Measurements from ENCODE around the gene VWCE. TPM values are rescaled to one million over a fixed set of nuclear protein-coding genes. Genes with fewer than 3 reads are reported as not detected.

Gene VWCE, protein sequence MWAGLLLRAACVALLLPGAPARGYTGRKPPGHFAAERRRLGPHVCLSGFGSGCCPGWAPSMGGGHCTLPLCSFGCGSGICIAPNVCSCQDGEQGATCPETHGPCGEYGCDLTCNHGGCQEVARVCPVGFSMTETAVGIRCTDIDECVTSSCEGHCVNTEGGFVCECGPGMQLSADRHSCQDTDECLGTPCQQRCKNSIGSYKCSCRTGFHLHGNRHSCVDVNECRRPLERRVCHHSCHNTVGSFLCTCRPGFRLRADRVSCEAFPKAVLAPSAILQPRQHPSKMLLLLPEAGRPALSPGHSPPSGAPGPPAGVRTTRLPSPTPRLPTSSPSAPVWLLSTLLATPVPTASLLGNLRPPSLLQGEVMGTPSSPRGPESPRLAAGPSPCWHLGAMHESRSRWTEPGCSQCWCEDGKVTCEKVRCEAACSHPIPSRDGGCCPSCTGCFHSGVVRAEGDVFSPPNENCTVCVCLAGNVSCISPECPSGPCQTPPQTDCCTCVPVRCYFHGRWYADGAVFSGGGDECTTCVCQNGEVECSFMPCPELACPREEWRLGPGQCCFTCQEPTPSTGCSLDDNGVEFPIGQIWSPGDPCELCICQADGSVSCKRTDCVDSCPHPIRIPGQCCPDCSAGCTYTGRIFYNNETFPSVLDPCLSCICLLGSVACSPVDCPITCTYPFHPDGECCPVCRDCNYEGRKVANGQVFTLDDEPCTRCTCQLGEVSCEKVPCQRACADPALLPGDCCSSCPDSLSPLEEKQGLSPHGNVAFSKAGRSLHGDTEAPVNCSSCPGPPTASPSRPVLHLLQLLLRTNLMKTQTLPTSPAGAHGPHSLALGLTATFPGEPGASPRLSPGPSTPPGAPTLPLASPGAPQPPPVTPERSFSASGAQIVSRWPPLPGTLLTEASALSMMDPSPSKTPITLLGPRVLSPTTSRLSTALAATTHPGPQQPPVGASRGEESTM
- 1.7 TPM in 2 replicates for total RNA-seq

DNA sequence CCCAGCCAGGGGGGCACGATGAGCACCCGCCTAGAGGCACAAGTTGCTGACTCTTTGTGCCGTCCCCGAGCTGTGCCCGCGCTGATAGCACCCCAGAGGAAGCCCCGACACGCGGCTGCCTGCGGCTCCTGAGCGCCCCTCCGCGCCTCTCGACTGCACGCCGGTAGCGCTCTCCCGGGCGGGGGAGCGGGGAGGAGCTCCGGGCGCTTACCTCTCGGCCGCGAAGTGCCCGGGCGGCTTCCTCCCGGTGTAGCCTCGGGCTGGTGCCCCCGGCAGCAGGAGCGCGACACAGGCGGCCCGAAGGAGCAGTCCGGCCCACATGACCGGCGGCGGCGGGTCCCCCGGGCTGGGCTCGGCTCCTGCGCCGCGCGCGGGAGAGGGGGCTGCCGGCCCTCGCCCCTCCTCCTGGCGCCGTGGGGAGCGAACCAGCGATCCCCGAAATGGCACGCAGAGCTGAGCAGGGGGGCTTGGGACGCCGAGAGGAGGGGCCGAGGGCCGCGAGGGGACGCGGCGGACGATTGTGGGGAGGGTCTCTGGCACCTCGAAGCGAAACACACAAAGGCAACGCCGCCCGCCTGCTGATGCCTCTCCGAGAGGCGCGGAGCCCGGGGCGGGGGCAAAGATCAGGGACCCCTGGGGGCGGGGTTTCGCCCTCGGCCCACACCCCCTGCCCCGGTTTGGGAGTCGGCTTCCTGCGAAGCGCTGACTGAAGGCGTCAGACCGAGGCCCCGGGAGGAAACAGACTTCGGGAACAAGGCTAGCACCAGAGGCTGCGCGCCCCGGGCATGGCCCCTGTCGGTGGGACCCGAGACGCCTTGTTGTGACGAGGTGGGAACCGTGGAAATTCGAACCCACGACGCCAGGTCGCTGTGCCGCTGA lies at the start of gene VWCE:
VWCE (minus strand) TSS at position 600 of the 879 bp plus-strand sequence; CDS start at position 321, 279 bp downstream.
- no peak for DNase-seq (ENCODE audit: low read depth, low spot score)

DNA sequence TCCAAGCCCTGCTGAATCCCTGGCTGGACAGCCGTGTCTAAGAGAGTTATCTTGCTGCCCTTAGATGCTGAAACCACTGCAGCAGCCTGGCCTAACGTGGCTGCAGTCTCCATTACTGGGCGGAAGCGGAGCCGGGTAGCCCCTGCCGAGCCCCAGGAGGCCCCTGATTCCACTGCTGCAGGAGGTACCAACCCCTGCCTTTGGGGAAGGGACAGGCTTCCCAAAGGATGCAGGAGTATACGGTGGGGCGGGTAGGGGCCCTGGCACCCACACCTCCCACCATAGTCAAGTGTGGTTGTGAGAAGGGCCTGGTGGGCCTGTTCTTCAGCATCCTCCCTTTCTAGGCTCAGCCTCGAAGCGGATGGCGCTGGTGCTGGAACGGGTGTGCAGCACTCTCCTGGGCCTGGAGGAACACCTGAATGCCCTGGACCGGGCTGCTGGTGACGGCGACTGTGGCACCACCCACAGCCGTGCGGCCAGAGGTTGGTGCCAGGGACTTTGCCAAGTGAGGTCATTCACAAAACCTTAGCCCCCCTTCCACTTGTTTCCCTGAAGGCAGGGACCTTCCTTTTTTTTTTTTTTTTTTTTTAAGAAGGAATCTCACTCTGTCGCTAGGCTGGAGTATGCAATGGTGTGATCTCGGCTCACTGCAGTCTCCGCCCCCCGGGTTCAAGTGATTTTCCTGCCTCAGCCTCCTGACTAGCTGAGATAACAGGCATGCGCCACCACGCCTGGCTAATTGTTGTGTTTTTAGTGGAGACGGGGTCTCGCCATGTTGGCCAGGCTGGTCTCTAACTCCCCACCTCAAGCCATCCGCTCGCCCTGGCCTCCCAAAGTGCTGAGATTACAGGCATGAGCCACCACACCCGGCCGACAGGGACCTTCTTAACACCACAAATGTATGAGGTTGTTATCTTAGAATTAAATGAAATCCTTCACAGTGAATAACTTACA lies 49.0 kb upstream of the VWCE start:
- no peak for DNase-seq (ENCODE audit: low read depth, low spot score)

DNA sequence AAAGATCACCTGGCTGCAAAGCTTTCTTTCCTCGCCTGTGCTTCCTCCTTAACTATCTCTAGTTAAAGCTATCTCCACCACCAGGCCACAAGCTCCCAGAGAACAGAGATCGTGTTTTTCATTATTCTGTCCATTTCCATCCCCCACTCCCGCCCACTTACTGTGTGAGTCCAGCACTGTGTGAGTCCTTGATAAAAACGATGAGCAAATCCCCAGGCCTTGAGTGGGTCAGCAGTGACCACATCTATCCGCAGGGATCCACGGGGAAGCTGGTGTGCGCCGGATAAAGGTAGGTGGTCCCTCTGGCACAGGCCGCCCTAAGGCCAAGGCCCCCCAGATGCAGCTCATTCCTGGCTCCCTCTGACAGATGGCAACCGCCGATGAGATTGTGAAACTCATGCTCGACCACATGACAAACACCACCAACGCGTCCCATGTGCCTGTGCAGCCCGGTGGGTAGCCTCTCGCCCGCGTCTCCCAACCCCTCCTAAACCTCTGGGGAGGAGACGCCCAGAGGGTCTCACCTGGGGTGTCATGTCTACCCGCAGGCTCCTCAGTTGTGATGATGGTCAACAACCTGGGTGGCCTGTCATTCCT lies 47.2 kb upstream of the VWCE start:
- DNase-seq (ENCODE audit: low read depth, low spot score), result no peak

DNA sequence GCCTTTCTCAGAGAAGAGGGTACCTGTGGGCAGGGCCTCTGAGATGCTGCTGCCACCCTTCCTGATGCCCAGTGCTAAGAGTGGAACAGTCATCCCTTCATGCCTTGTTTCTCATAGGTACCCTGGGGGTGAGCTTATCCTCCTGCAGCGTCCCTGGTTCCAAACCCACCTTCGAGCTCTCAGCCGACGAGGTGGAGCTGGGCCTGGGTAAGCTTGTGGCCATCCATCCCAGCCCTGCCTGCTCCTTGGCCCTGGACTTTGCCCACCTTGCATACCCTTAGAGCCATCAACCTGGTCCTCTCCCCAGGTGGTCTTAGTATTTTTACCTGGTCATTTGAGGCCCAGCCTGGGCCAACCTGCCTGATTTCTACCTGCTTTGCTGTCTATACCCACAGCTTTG lies 46.6 kb upstream of the VWCE start:
- DNase-seq (ENCODE audit: low read depth, low spot score), result no peak

DNA sequence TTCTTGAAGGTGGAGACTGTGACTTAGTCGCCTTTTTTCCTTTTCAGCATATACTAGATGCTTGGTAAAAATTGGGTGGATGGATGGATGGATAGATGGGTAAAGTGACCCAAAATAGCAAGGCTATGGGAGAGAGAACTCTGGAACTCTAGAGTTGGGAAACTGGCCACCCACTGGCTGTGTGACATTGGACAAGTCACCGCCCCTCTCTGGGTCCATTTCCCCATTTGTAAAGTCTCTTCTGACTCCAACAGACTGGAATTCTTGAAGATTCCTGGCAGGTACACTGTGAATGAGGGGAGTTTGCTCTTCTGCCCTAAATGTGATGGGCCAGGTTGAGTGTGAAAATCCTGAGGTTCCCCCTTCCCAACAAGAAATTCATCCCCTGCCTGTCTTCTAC lies 45.9 kb upstream of the VWCE start:
- no peak for DNase-seq (ENCODE audit: low read depth, low spot score)

DNA sequence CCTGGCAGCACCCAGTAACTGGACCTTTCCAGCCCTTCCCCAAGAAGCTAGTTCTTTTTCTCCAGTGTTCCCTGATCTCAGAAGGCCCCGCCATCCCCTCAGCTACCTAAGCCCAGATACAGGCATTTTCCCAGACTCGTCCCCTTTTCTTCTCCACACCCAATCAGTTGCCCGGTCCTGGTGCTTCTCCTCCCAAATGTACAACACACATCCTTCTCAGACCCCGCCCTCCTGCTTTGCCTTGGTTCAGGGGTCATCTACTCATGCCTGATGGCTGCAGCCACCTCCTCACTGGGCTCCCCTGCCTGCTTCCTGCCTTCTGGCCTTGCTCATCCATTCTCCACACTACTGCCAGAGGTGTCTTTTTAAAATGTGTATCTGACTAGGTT lies 44.4 kb upstream of the VWCE start:
- DNase-seq (ENCODE audit: low read depth, low spot score), result no peak

DNA sequence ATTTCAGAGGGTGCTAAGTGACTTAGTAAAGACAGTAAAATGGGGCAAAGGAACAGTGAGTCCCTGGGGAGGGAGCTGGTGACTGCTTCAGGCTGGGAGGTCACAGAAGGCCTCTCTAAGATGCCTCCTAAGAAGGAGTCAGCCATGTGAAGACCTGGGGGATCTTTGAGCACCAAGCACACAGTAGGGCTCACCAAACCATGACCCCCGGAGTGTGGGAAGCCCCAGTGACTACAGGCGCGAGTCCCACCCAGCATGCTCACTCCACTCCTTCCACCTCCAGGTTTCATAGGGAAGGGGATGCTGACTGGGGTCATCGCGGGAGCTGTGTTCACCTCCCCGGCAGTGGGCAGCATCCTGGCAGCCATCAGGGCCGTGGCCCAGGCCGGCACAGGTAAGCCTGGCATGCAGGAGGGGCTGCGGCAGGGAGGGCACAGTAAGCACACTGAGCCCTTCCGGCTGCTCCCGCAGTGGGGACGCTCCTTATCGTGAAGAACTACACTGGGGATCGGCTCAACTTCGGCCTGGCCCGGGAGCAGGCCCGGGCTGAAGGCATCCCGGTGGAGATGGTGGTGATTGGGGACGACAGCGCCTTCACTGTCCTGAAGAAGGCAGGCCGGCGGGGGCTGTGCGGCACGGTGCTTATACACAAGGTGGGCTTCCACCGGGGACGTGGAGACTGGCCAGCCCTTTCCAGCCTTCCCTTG lies 43.8 kb upstream of the VWCE start:
- DNase-seq (ENCODE audit: low read depth, low spot score), result no peak

DNA sequence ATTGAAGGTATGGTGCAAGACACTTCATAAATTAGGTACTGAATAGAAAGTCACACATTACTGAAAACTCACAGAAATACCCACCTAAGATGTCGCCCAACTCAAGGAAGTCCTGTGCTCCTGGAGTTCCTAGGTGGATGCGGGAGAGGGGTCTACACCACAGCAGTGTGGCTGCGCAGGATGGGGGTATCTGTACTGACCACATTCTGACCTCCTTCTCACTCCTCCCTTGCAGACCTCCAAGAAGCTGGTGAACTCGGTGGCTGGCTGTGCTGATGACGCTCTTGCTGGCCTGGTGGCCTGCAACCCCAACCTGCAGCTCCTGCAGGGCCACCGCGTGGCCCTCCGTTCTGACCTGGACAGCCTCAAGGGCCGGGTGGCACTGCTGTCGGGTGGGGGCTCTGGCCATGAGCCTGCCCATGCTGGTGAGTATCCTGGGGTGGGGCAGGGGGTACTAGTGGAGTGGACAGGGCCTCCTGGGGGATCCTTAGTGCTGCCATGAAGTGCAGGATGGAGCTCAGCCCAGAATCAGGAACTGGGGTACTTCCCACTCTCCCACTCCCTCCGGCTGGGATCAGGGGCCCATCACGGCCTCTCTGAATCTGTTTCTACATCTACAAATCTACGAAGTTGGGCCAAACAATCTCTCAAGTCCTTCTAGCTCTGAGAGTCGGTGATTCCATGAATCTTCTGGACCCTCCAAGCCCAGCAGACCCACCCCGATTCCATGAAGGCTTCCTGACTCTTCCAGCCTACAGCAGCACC lies 42.8 kb upstream of the VWCE start:
- no peak for DNase-seq (ENCODE audit: low read depth, low spot score)

DNA sequence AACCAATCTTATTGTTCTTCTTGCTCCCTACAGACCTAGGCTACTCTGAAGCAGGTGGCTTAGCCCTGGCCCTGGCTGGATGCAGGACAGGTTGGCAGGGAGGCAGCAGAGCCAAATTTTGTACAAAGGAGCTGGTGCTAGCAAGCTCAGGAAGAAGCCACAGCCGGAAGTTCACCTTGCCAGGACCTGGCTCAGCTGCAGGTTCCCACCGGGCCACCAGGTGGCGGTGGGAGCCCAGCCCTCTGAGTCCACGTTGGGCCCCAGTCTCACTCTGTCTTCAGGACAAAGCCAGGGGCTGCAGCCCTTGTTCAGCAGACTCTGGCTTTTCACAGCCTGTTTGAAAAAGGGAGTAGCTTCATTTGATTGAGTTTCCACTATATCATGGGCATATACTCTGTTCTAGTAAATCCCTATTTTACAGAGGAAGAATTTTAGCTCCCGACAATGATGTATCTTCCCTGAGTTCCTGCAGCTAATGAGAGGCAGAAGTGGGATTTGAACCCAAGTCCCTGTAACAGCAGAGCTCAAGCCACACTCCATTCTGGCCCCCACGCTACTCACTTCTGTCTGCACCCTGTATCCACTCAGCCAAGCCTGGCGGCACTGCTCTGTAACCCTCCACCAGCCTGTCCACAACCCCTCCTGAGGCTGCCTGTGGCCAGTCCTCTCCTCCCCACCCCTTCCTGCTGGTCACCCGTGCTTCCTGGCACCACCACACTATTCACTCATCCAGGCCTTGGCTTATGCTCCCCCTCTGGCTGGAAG lies 41.2 kb upstream of the VWCE start:
- peak; percentile 17 for DNase-seq (ENCODE audit: low read depth, low spot score)

DNA sequence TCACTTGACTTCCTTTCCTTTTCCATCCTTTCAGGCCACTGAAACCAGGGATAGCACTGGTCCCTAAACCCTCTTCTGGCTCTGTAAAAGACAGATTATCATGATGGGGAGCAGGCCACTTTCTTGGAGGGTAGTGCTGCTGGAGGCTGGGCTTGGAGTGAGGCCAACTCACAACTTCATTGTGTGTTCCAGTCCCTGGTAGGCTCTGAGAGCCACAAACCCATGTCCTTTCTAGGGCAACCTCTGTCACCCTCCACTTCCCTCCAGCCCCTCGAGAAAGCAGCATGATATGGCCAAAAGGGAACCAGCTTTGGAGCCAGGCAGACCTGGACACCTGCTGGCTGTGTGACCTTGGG lies 40.2 kb upstream of the VWCE start:
- DNase-seq (ENCODE audit: low read depth, low spot score), result no peak

DNA sequence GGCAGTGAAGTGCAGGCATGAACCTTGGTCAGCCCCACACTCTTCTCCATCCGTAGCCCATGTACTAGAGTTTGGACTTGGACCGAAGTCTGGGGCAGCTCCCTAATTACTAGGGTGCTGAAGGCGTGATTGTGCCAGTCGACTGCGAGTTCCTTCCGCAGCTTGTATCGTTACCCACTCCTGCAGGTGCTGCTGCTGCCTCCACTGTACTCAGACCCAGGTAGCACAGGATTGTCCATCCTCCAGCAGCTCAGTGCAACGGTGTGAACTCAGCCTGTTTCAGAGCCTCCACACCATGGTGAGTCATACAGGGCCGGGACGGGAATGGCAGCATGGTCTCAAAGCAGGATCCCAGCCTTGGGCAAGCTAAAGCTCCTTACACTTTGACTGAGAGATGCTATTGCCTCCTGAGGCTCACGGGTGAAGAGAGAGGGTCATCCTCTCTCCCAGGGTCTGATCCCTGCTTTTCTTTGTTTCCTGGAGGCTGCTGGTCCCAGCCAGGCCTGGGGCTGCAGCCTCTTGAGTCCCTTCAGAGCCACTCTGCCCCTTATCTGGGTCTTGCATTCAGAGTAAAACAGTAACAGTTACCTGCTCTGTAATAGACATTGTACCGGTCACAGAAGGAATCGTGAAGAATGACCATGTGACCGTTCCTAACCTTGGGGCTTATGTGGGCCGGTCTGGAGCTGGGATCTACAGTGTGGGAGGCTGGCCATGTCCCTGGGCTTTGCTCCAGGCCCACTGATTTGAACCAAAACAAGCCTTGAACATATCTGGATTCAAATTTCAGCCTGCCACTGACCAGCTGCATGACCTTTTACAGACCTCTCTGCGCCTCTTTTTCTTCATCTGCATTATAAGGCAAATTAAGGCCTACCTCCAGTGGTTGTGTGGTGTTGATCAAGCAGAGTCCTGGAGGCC lies 39.6 kb upstream of the VWCE start:
- DNase-seq (ENCODE audit: low read depth, low spot score), result no peak

DNA sequence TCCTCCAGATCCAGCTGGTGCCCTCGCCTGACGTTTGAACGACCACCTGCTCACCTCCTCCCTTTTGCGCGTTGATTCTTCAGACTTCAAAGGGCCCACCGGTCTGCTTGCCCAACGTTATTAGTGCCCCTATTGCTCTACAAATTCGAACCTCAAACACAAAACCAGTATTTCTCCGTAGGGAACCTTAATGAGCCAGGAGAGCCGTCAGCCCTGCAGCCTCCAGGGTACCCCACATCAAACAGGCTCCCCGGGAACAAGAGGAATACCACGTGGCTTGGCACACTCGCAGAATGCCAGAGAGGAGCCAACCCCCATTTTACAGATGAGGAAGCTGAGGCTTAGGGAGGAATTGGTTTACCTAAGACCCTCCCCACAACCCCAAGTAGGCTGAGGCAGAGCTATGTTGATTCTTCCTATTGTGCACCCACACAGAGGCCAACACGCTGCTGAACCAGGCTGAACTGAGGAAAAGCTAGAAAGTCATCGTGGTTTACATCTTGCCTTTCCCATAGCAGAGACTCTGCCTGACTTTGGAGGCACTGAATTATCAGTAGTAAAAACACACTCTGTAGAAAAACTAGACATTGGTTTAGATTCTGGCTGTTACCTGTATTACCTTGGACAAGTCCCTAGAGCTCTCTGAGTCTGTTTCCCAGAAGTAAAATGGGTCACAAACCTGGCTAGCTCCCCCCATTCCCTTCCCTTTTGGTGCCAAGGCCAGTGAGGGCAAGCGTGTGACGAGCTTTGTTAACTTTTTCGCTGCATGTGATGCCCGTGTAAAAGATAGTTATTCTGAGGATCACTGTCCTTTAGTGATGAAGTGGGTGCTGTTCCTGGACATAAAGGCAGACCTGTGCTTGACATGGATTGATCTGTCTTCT lies 38.7 kb upstream of the VWCE start:
- no peak for DNase-seq (ENCODE audit: low read depth, low spot score)

DNA sequence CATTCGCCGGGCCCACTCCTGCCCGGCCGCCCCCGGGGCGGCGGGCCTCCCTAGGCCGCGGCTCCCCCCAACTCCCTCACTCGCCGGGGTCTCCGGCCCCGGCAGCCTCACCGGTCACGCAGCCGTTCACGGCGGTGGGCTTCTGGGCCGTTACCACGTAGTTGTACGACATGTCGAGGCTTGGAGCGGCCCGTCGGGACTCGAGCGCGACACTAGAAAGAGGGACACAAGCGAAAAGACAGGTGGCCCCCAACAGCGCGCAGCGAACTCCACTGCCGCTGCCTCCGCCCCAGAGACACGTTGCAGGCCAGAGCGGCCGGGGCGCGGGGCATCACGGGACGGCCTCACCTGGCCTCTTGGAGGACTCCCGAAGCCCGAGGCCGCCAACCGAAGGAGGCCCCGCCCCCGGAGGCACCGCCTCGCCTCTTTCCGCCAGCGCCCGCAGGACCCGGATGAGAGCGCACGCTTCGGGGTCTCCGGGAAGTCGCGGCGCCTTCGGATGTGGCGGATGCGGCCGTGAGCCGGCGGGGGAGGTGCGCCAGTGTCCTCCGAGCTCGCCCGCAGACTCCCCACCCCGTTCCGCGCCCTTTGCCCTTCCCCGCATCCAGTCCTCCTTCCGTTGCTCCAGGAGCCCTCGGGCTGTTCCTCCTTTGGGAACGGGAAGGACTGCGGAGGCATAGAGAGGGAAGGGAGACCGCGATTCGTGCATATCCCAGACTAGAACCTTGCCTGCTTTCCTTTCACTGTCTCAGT lies 37.9 kb upstream of the VWCE start, which contains the start of the genes DDB1 and TKFC:
DDB1 (minus strand) TSS at position 309 of the 753 bp plus-strand sequence; CDS start at position 172, 137 bp downstream.
TKFC (plus strand) TSS at position 432 of the 753 bp plus-strand sequence. CDS start 1,501 bp downstream, outside the sequence.
- DNase-seq (ENCODE audit: low read depth, low spot score), result peak; percentile 62

DNA sequence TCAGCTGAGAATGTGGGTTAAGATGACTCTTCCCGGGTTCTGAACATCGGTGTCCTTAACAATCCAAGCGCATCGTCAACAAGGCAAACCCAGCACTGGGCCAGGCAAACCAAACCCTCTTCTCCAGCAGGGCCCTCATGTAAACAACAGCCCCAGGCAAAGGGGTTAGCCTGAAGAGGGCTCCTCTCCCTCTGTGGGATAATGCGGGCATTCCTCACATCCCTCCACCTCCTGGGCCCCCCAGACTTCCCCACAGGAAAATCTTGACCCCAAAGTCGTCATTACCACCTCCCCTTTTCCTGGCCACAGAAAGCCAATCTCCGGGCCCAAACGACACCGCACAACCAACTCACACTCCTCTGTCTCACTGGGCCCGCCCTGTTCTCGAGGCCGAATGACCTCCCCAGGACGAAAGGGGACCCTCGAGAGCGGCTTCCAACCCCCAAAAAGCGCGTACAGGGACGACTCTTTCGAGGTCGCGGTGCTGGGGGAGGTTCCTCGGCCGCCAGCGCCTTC lies 37.2 kb upstream of the VWCE start:
- DNase-seq (ENCODE audit: low read depth, low spot score), result no peak

Measured in pulmonary artery endothelial cell (primary cell).